Measurements from ENCODE around the gene TEP1.

TEP1 gene

DNA sequence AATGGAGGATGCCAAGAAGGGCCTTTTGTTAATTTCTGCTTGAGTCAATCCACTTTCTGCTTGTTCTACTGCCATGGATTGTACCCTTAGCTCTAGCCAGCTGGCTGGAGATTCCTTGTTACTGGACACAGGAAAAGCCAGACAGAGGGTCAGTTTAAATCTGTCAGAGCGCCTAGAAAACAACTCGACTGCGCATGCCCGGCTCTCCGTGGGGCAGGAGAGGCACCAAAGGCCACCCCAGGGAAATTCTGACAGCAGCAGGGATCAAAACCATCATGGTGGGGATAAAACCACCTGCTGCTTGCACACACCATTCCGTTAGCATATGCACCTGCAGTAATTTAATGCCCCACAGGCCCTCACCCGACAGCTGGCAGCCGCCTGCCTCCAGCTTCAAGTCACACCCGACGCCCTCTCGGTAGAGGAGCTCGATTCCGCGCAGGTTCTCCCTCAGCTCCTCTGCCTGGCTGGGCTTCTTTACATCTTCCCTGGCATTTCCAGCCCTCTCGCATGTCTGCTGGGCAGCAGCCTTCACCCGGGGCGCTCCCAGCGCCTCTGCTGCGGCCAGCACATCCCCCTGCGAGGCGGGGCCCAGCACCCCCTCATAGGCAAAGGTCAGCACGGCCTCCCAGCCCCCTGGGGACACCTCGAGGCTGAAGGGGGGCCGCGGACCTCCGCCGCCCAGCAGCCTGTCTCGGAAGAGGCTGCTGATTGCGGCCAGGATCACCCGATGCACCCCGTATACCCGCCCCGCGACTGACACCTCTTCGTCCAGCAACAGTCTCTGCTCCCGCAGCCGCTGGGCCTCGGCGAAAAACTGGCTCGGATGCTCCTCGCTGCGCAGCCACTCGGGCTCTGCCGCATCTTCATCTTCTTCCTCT is 21.6 kb upstream of the TEP1 start:
- Histone ChIP-seq H3K36me3 (replicated peaks) (no peaks in the 10 kb centered on the region), H3K4me3 (ENCODE audit: low read depth, low read length) (peak overlapping the region; percentile 39), H3K27me3 (replicated peaks) (no peaks in the 10 kb centered on the region), H3K27ac (no peak overlapping the region)
- in situ Hi-C loops (cut with HindIII; ENCODE audit: low pct_ligation_motif_present, low sequenced_read_pairs) = no loop called here
- DNase-seq = no peak
- no peak for TF ChIP-seq CTCF (IDR thresholded peaks at IDR 0.05; ENCODE audit: low read depth, low read length, missing control alignments)

DNA sequence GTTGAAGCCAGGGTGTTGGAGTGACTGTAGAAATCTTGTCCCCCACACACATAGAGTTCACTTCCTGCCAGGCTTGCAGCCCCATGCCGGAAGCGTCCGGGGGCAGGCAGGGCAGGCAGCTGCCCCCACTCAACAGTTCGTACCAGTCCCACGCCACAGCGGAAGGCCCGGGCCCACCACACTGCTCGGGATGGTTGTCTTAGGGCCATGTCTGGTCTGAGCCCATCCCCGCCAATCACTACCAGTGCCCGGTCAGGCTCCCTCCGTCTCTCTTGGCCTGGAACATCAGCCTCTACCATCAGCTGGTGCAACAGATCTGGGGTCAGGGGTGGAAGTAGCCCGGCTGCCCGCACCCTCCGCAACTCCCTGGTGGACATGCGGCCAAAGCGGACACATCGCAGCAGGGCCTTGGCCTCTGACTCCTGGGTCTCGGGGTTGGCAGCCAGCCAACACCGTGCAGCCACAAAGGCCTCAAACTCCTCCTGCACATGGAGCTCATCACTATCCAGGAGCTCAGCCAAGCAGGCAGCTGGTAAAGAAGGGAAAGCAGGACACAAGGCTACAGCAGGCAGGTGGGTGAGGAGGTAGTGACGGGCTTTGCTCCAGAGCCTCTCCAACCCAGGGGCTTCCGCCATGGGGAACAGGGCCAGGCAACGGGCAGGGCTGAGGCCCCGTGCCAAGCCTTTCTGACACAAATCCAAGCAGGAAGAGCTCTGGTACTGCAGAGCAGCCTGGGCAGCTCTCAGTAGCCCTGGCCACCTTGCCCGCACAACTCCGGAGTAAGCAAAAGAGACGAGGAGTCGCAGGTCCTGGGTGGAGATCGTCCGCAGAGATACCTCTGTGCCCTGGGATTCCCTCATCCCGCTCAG is 16.7 kb upstream of the TEP1 start:
- H3K27ac ChIP-seq = no peak overlapping the region
- TF ChIP-seq CTCF (IDR thresholded peaks at IDR 0.05; ENCODE audit: low read depth, low read length, missing control alignments) = no peak
- no peak for DNase-seq
- H3K4me3 ChIP-seq (ENCODE audit: low read depth, low read length) = no peak overlapping the region
- H3K27me3 ChIP-seq (replicated peaks) = no peaks in the 10 kb centered on the region
- no peaks in the 10 kb centered on the region for H3K36me3 ChIP-seq (replicated peaks)
- in situ Hi-C loops (cut with HindIII; ENCODE audit: low pct_ligation_motif_present, low sequenced_read_pairs) = no loop called here

- Histone ChIP-seq H3K27ac (no peak overlapping the region), H3K27me3 (replicated peaks) (no peaks in the 10 kb centered on the region), H3K4me3 (ENCODE audit: low read depth, low read length) (no peak overlapping the region), H3K36me3 (replicated peaks) (no peaks in the 10 kb centered on the region)
- DNase-seq = no peak
- no peak for TF ChIP-seq CTCF (IDR thresholded peaks at IDR 0.05; ENCODE audit: low read depth, low read length, missing control alignments)
- in situ Hi-C loops (cut with HindIII; ENCODE audit: low pct_ligation_motif_present, low sequenced_read_pairs) = no loop called here
Observed at GRCh38 chr14:20428802-20429201, 15.5 kb upstream of the TEP1 start.

- no peak for TF ChIP-seq CTCF (IDR thresholded peaks at IDR 0.05; ENCODE audit: low read depth, low read length, missing control alignments)
- in situ Hi-C loops (cut with HindIII; ENCODE audit: low pct_ligation_motif_present, low sequenced_read_pairs) = no loop called here
Observed at GRCh38 chr14:20428010-20428365, 14.7 kb upstream of the TEP1 start.

DNA sequence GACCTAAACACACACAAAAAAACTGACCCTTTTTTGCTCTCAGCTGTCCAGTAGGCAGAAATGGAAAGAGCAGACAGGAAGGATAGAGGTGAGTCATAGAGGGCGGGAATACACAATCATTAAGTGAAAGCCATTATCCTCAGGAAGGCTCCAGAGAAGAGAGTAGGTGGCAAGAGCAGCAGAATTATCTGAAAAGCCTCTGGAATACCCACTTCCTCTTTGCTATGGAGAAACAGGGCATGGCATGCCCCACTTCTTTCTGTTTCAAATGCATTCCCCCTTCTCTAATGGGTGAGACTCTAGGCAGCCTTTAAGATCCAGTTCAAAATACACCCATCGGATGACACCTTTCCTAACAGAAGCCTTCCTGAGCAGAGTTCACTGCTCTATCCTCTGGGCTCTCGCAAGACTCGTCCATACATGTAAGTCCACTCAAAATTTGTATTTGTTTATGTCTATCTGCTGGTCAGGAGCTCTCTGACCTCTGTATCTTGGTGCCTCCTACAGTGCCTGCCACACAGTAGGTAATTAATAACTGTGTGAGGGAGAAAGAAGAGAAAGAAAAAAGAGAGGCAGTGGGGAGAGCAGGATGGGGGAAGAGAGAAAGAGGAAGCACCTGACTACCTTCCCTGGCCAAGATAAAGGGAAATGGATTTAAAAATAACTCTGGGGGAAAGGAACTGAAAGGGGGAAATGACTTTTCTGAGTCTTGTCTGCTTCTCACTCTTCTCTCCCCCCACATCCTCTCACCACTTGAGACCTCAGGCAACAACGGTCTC is 14.1 kb upstream of the TEP1 start:
- TF ChIP-seq CTCF (IDR thresholded peaks at IDR 0.05; ENCODE audit: low read depth, low read length, missing control alignments) = no peak
- peak; percentile 40 for DNase-seq
- no peaks in the 10 kb centered on the region for H3K27me3 ChIP-seq (replicated peaks)
- no peaks in the 10 kb centered on the region for H3K36me3 ChIP-seq (replicated peaks)
- H3K27ac ChIP-seq = no peak overlapping the region
- in situ Hi-C loops (cut with HindIII; ENCODE audit: low pct_ligation_motif_present, low sequenced_read_pairs) = no loop called here
- H3K4me3 ChIP-seq (ENCODE audit: low read depth, low read length) = no peak overlapping the region

More at GRCh38 chr14:20428010-20428365, 14.7 kb upstream of the TEP1 start:
- H3K27ac ChIP-seq = no peak overlapping the region
- no peak overlapping the region for H3K4me3 ChIP-seq (ENCODE audit: low read depth, low read length)
- no peaks in the 10 kb centered on the region for H3K27me3 ChIP-seq (replicated peaks)
- H3K36me3 ChIP-seq (replicated peaks) = no peaks in the 10 kb centered on the region
- no peak for DNase-seq

Data from brain microvascular endothelial cell (primary cell).